Ishikawa (cell line): Measurements from ENCODE around the gene GRB10.

Experiments used
- CREB1 ChIP-seq: IDR thresholded peaks from 2 replicates; pipeline ENCODE4 v1.6.1; 2012; ENCODE audit warnings: low read depth
- EP300 ChIP-seq: IDR thresholded peaks from 2 replicates; pipeline ENCODE4 v1.6.1; 2012; ENCODE audit warnings: borderline replicate concordance
- MAX ChIP-seq: IDR thresholded peaks from 2 replicates; pipeline ENCODE4 v1.6.1; 2012
- NFIC ChIP-seq: IDR thresholded peaks from 2 replicates; pipeline ENCODE4 v1.6.1; 2012
- RAD21 ChIP-seq: IDR thresholded peaks from 2 replicates; pipeline ENCODE4 v1.6.1; 2012; ENCODE audit warnings: low read depth
- REST ChIP-seq: IDR thresholded peaks from 2 replicates; pipeline ENCODE4 v1.6.1; 2012; ENCODE audit warnings: low read depth, mild to moderate bottlenecking
- YY1 ChIP-seq: IDR thresholded peaks from 2 replicates; pipeline ENCODE4 v1.6.1; 2012; ENCODE audit warnings: low read depth
- TF ChIP-seq, protein P1 (sequence below): IDR thresholded peaks from 2 replicates; pipeline ENCODE4 v1.6.1; 2012

- TF ChIP-seq EP300 (no peak), RAD21 (no peak), MAX (no peak), CREB1 (no peak), NFIC (no peak), REST (no peak), YY1 (no peak)
- TF ChIP-seq, protein P1, sequence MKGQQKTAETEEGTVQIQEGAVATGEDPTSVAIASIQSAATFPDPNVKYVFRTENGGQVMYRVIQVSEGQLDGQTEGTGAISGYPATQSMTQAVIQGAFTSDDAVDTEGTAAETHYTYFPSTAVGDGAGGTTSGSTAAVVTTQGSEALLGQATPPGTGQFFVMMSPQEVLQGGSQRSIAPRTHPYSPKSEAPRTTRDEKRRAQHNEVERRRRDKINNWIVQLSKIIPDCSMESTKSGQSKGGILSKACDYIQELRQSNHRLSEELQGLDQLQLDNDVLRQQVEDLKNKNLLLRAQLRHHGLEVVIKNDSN = no peak
Measured at GRCh38 chr7:50666124-50666496, 116.6 kb downstream of the GRB10 start.
